ENCODE measurements around the gene ATP5PD.

ATP5PD gene

GRCh38 chr17:75064867-75065561, 18.2 kb upstream of the ATP5PD start:
- DNase-seq (ENCODE audit: insufficient read length, low spot score), result no peak
- no peak for FAIRE-seq
- no peak for TF ChIP-seq CTCF (IDR thresholded peaks at IDR 0.05; ENCODE audit: insufficient read depth, missing control alignments)

GRCh38 chr17:75064460-75064859, 17.7 kb upstream of the ATP5PD start:
- no peak for DNase-seq (ENCODE audit: insufficient read length, low spot score)
- no peak for FAIRE-seq

GRCh38 chr17:75064040-75064439, 17.3 kb upstream of the ATP5PD start:
- no peak for FAIRE-seq
- no peak for TF ChIP-seq CTCF (IDR thresholded peaks at IDR 0.05; ENCODE audit: insufficient read depth, missing control alignments)

More at GRCh38 chr17:75064460-75064859, 17.7 kb upstream of the ATP5PD start:
- no peak for TF ChIP-seq CTCF (IDR thresholded peaks at IDR 0.05; ENCODE audit: insufficient read depth, missing control alignments)

GRCh38 chr17:75063626-75064025, 16.9 kb upstream of the ATP5PD start:
- DNase-seq (ENCODE audit: insufficient read length, low spot score) (no peak), FAIRE-seq (no peak)
- TF ChIP-seq CTCF (IDR thresholded peaks at IDR 0.05; ENCODE audit: insufficient read depth, missing control alignments), result no peak

More at GRCh38 chr17:75064040-75064439, 17.3 kb upstream of the ATP5PD start:
- DNase-seq (ENCODE audit: insufficient read length, low spot score), result no peak

GRCh38 chr17:75063201-75063600, 16.4 kb upstream of the ATP5PD start:
- DNase-seq (ENCODE audit: insufficient read length, low spot score) (no peak), FAIRE-seq (no peak)
- TF ChIP-seq CTCF (IDR thresholded peaks at IDR 0.05; ENCODE audit: insufficient read depth, missing control alignments), result no peak

- TF ChIP-seq CTCF (IDR thresholded peaks at IDR 0.05; ENCODE audit: insufficient read depth, missing control alignments), result no peak
- FAIRE-seq (no peak), DNase-seq (ENCODE audit: insufficient read length, low spot score) (no peak)
Measured at GRCh38 chr17:75061618-75062017, 14.8 kb upstream of the ATP5PD start.

- TF ChIP-seq CTCF (IDR thresholded peaks at IDR 0.05; ENCODE audit: insufficient read depth, missing control alignments), result no peak
- FAIRE-seq (no peak), DNase-seq (ENCODE audit: insufficient read length, low spot score) (no peak)
Measured at GRCh38 chr17:75061055-75061438, 14.3 kb upstream of the ATP5PD start.
